Measurements from ENCODE around the gene KIF21B.

Gene KIF21B

DNA sequence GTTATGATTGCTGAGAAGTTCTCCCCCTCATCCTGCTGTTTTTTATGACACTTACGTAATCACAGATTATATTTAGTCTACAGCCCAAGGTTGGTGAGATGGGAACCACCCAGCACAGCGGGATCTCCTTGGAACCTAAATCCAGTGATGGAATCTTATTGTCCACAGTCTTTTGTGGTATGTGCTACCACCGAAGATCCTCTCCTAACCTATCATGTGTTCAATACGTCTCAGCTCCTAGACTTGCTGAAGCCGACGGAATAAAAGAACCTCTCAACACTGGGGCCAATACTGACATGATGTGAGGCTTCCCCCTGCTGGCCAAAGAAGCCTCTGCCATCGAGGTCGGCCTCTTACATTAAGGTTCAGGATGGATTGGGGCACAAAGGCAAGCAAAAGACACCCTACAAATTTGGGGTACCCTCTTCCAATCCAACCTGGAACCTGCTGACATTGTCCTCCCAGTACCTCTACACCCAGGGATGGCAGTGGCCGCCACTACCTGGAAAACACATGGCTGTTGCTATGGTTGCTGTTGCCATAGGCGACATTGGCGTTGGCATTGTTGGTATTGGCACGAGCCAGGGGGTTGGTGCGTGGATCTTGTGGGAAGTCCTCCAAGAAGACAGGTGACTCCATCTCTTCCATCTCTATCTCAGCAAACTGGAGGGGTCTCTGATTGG is 19.4 kb upstream of the KIF21B start:
- DNase-seq (ENCODE audit: low read depth in 2 of 2) = peak; percentile 25 to 57

DNA sequence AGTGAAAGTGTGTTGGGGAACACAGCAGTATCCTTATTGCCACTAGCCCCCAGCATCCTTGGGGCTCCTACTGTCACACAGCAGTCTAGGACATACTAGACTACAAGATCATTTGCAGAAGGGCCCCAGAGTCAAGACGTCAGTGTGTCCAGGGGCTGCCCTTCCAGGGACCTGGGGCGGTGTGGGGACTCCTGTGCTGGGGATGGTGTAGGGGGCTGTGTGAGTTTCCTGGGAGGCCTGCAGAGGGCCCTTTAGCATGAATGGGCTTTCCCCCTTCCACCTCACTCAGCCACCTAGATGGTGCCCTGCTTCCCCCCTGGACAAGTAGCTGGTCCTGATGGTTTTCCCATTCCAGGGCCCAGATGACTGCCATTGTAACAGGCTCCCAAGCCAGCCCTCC is 17.5 kb upstream of the KIF21B start:
- DNase-seq (ENCODE audit: low read depth in 2 of 2) = no peak

DNA sequence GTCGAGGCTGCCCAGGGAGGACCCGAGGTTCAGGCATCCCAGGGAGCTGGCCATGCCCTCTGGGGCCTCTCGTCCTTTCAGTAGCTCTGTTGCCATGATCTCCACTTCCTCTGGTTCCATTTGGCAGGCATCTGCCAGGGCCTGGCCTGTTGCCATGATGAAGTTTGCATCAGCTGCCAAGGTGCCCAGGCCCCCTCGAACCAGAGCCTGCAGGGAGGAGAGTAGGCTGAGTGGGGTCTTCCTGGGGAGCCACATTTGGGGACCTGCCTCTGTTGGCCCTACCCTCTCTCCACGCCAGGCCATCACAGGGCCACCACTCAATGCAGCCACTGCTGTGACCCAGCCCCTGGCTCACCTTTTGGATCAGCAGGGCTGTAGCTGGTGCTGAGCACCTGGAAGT is 16.4 kb upstream of the KIF21B start:
- DNase-seq (ENCODE audit: low read depth in 2 of 2) = no peak

DNA sequence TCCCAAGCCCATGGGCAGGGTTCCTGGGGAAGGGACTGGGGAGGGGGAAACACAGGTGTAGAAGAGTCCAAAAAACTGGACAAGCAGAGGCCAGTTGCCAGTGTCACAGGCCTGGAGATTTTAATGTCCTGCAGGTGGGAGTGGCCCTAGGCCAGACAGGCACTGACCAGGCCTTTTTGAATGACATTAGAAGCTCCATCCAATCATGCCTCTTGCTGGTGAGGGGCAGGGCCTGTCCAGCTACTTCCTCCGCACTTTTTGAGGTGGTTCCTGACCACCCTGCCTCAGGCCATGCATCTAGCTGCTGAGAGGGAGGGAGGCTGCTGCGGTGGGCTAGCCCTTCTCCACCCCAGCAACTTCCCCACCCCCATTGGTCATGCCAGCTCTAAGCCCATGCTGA is 15.9 kb upstream of the KIF21B start:
- DNase-seq (ENCODE audit: low read depth in 2 of 2) = no peak

DNA sequence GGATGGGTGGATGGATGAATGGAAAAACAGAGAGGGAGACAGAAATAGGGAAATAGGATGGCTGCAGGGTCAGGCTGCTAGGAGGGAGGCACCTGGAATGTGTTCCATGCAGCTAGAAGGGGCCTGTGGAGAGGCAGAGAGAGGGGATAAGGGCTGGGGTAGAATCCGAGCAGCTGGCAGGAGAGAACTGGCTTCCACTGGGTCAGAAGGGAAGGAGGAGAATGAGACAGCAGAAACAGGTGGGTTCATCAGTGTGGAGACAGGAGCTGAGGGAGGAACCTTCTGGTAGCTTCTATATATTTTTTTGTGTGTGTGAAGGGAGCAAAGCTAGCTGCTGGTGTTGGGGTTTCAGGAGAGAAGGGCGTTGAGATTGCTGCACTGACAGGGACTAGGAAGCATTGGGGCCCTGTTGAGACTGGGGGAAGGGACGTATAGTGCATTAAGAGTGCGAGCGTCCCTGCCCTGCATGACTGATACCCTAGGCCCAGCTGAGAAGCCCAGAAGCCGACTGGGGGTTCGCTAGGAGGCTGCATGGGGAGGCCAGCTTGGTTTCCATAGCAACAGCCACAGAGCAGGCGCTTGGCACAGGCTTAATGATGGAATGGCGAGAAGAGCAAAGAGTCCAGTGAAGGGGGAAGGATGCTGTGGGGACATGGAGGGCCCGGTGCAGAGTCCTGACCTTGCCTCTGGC is 14.8 kb upstream of the KIF21B start:
- no peak for DNase-seq (ENCODE audit: low read depth in 2 of 2)

DNA sequence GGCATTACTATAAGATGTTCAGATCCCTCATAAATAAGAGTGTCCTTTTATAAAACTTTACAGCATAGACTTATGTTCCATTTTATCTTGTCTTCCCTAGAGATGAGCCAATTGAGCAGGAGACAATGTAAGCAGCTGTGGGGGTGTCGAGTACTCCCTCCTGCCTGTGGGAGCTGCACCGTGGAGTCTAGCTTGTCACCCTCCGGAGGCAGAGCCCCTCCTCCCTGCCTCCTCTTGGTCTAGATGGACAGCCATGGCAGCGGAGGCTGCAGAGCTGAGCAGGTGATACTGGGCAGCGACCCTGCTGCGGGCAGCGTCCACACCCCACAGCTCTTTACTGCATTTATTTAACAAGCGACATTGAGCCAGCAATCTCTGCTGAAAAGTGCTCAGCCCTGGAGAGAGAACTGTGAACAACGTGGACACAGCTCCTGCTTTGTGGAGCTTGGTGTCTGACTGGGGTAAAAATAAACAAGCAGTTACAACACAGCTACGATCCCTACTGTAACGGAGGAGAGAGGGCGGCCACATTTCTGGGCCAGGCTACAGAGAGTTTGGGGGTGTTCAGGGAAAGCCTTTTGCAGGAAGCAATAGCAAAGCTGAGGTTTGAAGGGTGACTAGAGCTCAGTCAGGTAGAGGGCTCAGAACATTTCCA is 12.8 kb upstream of the KIF21B start:
- no peak for DNase-seq (ENCODE audit: low read depth in 2 of 2)

DNA sequence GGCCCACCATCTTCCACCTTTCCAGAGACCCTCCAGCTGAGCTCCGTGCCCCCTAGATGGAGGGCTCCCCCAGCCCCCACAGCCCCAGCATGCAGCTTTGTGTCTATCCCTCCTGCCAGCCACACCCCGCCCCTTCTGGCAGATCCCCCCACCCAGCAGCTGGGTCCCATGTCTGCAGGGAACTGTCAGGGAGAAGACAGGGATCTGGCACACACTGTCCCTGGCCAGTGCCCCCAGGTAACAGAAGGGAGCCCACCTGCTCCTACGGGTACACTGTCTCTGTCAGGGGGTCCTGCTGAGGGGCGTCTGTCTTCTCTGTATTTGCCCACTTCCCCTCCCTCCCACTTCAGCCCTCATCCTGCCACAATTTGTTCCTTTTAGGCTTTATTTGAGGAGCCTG is 11.2 kb upstream of the KIF21B start:
- DNase-seq (ENCODE audit: low read depth in 2 of 2) = no peak

DNA sequence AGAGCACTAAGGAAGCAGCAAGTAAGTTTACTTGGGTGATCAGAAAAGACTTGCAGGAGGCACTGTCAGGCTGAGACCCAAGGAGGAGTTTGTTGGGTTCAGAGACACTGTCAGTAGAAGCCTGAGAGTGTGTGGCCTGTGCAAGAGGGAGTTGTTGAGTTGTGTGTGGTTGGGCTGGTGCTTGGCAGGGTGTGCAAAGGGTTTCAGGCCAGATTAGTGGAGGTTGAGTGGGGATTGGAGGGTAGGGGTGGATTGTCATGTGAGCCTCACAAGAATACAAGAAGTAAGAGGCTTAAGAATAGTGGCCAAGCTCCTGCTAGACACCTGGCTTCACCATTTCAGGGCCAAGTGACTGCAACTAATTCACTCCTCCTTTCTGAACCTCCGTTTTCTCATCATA is 8.9 kb upstream of the KIF21B start:
- no peak for DNase-seq (ENCODE audit: low read depth in 2 of 2)

DNA sequence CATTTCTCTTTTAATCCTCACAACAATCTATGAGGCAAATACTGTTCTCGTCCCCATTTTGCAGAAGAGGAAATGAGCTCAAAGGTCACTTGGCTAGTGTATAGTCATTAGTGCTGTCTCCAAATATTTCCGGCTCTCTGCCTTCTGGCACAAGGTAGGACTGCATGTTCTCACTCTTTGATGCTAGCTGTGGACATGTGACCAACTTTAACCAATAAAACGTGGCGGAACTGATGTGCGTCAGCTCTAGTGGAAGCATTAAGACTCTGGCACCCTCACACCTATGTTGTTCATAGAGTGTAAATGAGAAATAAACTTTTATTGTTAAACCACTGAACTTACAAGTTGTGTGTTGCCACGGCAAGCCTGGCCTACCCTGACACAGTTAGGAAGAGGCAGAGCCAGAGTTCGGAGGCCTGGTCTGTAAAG is 5.0 kb upstream of the KIF21B start:
- DNase-seq (ENCODE audit: low read depth in 2 of 2) = no peak

DNA sequence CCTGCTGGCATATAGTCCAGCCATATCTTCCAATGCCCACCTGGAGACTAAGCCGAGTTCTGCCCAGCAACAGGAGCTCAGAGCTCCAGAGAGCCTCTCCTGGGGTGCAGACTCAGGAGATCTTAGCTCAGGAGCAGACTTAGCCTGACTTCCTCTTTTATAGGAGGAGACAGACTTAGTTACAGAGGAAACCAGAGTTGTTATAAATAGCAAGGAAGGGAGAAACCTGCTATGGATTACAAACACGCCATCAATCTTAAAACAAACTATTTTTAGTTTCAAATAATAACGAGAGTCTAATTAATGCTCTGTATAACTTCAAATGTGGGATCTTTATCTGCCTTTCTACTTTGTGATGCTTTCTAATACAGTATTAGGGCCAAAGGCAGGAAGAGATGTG is 3.3 kb upstream of the KIF21B start:
- DNase-seq (ENCODE audit: low read depth in 2 of 2) = no peak

DNA sequence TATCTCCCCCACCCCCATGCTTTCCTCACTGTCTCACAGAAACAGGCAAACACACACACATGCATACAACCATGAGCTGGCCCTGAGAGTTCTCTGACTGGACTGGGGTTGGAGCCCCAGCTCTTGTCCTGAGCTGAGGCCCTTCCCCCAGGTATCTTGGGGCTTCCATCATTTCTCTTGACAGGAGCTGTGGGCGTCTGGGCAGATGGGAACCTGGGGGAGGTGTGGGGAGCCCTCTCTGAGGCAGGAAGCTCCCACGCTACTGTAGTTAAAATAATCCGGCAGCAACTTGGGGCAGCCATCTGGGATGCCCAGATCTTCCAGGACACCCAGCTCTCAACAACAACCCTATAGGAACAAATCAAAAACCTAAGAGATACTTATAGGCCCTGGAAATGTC is 2.7 kb upstream of the KIF21B start:
- DNase-seq (ENCODE audit: low read depth in 2 of 2) = no peak

DNA sequence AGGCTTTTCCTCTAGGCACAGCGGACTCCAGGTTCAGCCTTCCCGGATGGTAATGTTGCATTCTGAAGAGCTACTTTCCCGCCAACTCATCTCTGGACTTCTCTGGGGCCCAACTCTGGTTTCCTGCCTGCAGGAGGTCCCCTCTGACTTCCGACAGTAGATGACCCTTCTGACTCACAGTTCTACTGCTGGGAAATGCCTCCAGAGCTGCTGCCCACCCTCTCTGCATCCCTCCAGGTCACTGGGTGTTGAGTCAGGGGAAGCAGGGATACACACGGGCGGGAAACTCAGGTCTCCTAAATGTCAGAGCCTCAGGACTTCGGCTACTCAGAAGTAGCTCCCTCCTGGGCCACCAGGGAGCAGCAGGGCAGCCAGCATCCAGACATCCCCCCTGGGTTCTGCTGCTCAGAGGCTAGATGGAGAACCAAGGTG is 2.1 kb upstream of the KIF21B start:
- DNase-seq (ENCODE audit: low read depth in 2 of 2) = no peak

DNA sequence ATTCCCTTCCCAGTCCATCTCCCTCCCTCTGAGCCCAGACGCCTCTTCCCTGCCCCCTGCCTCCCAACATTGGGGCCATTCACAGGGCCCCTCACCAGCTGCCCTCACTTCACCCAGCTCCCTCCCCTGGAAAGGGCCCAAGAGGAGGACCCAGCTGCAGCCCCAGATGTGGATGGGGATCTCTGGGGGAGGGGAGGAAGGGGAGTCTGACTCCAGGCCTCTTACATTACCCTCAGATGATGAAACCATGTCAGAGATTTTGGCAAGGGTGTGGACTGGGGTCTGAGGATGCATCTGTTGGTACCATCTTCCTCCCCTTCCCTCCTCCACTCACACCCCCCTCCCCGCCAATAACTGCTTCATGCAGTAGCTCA is 1.1 kb upstream of the KIF21B start:
- DNase-seq (ENCODE audit: low read depth in 2 of 2) = no peak

DNA sequence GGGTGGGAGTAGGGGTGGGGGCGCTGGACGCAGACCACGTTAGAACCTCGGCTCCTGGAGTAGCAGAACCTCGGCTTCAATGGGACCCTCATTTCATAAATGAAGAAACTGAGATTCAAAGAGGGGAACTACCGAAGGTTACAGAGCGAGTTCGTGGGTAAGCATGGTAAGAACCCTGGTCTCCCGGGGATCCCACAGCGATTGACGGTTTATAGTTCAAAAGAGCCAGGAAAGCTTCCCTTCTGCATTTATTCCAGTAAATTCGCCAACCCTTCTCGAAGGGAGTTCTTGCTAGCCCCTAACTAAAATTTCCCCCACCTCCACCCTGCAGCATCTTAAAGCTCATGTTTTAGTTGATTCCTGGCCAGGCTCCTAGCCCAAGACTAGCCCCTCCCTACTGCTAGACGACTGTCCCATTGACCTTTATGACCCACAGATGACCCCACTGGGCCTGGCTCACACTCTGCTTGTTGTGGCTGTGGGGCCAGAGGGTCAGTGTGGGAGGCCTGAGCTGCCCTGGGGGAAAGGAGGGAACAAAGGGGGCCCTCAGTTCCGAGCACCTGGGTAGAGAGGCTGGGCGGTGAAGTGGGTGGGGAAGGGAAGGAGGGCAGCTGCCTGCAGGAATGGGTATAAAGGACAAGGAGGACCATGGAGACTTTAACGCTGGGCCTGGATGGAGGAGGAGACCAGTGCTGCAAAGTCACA is 558 bp upstream of the KIF21B start:
- DNase-seq (ENCODE audit: low read depth in 2 of 2) = no peak

DNA sequence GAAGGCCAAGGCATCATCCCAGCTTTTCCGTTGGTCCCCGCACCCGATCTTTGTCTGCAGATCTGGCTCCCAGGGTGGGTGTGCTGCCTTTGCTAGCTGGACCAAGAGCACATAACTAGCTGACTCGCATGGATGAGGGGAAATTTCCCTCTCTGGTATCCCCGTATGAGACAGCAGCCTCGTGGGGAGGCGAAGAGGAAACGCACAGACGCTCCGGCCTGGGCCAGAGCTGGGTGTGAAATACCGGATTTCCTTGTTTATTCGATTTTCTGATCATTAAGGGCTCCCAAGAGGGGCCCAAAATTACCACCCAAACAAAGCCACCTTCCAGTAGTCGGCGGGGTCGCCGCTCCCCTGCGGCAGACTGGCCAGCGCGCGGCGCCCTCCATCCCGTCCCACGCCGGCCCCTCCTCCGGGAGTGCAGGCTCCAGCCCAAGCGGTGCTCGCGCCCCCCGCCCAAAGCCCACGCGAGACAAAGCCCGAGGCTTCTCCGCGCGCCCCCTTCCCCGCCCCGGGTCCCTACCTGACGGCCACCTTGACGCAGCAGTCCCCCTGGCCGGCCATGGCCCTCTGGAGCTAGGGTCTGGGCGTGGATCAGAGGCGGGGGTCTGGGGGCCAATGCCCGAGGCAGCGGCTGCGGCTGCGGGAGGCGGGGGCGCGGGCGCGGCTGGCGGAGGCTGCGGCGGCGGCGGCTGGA is 546 bp downstream of the KIF21B start:
- no peak for DNase-seq (ENCODE audit: low read depth in 2 of 2)

DNA sequence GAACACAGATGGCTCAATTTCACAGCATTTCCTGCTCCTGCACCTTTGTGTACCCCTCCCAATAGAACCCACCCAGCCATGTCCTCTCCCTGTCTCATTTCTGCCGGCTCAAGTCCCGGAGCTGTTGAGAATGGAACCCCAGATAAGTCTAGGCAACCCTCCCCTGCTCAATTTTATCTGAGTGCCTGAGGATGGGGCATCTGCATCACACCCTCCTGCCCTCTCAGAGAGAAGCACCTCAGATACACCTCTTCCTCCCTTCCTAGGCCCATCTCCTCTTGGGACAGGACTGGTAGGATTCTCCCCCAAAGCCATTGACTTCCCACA is 1.1 kb downstream of the KIF21B start:
- no peak for DNase-seq (ENCODE audit: low read depth in 2 of 2)

DNA sequence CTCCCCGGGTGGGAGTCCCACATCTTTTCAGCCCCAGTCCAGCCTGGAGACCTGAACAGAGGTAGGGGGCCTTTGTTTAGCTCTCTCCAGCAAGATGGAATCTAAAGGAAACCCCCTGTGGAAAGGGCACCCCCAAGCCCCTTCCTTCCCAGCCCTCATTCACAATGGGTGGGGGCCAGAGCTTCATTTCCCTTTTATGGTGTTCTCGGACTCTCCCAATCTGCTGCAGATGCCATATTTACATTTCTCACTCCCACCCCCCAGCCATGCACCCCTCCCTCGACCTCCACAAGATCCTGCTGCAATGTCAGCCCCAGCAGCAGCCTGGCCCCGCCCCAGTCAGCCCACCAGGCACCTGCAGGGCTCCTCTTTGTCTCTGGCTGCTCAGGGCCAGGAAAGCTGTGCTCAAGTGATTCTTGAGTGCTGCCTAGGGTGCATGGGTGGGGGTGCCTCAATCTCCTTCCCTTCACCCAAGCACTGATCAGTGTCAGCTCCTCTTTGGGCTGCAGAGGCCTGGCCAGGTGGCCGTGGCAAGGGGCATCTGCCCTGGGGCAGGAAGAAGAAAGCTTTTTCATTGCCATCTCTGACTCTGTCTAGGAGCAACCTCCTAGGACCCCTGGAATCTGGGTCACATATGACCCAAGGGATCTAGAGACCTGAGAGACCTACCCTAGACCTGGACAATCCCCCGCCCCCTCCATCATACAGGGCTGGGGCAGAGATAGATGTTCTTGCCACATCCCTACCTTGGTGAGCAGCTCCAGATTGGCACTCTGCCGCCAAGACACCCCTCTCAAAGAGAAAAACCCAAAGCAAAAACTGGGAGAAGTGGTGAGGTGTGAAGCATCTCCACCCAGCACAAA is 1.7 kb downstream of the KIF21B start:
- DNase-seq (ENCODE audit: low read depth in 2 of 2) = no peak

DNA sequence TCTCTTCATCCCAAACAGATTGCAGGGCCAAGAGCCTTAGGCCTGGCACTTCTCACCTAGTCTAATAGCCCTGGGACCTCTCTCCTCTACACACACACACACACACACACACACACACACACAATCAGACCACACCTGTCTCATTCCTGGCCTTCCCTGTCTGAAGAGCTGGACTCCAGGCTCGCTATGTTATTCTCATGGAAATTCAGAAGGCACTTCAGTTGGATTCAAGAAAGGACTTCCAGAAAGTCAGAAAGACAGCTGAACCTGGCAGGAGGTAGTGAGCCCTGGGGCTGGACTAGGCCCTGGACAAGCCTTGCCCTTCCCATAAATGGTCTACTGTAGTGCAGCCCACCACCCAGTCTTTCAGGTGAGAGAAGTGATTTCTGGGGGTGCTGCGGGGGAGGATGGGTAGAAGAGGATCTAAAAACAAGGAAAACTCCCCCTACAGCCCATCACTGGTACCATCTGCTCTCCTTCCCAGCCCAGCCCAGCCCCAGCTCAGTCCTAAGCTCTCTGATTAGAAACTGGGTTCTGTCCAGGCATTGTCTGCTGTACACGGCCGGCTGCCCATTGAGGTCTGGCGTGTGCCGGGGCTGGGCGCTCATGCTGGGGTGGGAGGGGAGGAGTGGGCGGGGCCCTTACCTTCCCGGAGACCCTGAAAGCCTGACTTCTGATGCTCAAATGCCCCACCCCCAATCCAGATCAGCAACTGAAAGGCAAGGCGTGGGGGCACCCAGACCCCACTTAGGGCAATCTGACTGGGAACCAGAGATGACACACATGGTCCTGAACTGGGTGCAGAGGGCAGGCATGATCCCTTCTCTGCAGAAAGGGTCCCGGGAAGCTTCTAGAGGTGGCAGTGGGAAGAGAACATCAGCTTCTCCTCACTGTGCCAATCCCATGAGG is 2.5 kb downstream of the KIF21B start:
- DNase-seq (ENCODE audit: low read depth in 2 of 2) = peak in 1 of 2 experiments; percentile 40

DNA sequence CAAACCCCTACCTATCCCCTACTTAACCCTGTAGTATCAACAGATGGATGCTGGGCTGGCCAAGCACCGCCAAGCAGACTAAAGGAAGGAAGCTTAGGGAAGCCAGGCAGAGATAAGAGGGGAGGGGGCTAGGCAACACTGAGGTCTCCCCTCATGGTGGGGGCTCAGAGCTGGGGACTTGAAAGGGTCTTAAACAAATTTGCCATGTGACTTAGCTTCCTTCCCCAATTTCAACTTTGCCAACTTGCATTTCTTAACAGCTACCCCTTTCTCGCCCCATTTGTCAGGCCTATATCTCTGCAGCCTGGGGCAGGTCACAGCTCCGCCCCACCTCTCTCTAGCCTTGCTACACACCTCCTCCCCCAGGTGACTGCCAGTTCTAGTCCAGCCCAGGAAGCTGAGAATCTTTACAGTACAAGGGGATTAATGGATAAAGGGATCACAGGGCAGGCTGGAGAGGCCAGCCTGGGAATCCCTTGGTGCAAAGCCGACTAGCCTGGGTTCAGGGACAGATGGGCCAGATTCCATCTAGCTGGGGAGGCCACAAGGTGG is 3.4 kb downstream of the KIF21B start:
- DNase-seq (ENCODE audit: low read depth in 2 of 2) = no peak

Data from stimulated activated CD4-positive, alpha-beta T cell treated with anti-CD3 and anti-CD28 coated beads, Interleukin-12 subunit alpha, Interleukin-12 subunit beta, amount 100 ng/mL, for 24 hours (primary cell).